Epithelial cell of esophagus (primary cell): ENCODE measurements around the gene NDRG3.

Source experiments
- DNase-seq: peaks from one replicate; pipeline ENCODE4 v3.0.0; 2010; ENCODE audit warnings: low read depth
- H3K4me3 ChIP-seq: 2 replicates; pipeline ENCODE4 v1.5.1; 2011; ENCODE audit warnings: mild to moderate bottlenecking, low read length, control low read depth
- CTCF ChIP-seq: IDR thresholded peaks from 2 replicates; pipeline ENCODE4 v1.5.1; 2011; ENCODE audit warnings: low read depth, mild to moderate bottlenecking, low read length, control low read depth, inconsistent platforms; ENCODE audit not compliant: insufficient read depth; ENCODE audit errors: missing control alignments

The NDRG3 gene

GRCh38 chr20:36745234-36745926, 510 bp downstream of the NDRG3 start:
- H3K4me3 ChIP-seq, result peak overlapping the region; percentile 80
- DNase-seq, result peak; percentile 8
- no peak for TF ChIP-seq CTCF

- TF ChIP-seq CTCF, result no peak
- peak; percentile 52 for DNase-seq
- H3K4me3 ChIP-seq, result peak overlapping the region; percentile 80
Measured at GRCh38 chr20:36744764-36745191, 1.1 kb downstream of the NDRG3 start.

GRCh38 chr20:36744243-36744642, 1.6 kb downstream of the NDRG3 start:
- TF ChIP-seq CTCF, result no peak
- no peak overlapping the region for H3K4me3 ChIP-seq
- no peak for DNase-seq

DNA sequence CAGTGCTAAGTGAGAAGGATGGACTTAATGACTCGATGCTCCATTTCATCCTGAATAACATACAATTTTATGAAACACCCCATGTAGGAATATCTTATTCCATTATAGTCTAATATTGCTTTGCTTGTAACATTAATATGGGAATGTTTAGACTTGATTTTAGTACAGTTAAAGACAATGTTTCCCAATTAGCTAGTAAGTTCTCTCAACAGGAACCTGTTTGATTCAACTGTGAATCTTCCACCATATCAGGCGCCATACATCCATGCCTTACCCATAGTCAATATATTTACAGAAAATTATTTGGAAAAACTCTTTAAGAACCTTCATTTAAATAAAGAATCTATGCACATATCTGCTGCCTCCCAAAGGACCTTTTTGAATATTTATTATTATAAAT, 3.3 kb downstream of the NDRG3 start:
- TF ChIP-seq CTCF, result no peak
- no peak overlapping the region for H3K4me3 ChIP-seq
- DNase-seq, result no peak

DNA sequence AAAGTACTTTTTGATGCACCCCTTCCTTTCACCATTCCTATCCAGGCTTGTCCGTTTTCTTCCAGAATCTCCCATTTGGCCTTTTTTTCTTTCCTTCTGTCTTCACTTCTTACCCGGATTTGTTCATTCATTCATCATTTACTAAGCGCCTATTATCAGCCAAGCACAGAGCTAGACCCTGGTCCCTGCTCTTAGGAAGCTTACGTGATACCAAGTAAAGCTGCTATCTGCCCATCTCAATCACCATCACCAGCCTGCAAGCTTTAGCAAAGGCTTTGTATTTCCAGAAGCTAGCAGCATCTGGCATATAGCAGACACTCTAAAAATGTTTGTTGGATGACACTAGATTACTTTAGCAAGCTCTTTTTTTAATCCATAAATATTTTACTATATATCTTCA, 4.8 kb downstream of the NDRG3 start:
- H3K4me3 ChIP-seq, result no peak overlapping the region
- DNase-seq, result no peak
- no peak for TF ChIP-seq CTCF

GRCh38 chr20:36737183-36737499, 8.7 kb downstream of the NDRG3 start:
- TF ChIP-seq CTCF, result no peak
- no peak overlapping the region for H3K4me3 ChIP-seq
- DNase-seq, result no peak
